ENCODE results near the gene RDH16. TPM values are rescaled to one million over a fixed set of nuclear protein-coding genes. Genes with fewer than 3 reads are reported as not detected.

Gene RDH16
- total and polyA plus RNA-seq, 2 experiments from 2014 or later = 0.52 to 0.66 TPM

DNA sequence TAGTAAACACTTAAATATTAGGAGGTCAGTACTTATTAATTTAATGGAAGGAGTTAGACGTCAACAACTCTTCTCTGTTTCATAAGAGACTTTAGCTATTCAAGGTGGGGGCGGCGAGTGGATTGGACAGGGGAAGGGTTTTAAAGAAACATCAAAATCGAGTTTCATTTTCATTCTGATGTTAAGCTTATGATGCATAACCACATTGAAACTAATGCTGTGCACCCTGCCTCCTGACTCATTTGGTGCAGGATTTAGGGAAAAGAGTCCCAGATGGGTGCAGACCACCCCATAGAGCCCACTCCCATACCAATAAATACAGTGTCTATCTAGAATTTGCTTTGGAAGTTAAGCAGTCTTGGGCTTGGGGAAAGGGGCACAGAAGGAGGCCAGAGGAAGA, 41.6 kb upstream of the RDH16 start:
- H3K36me3 Mint-ChIP-seq (ENCODE audit: low read depth) = peaks cover 54% of the 10 kb centered on the region
- H3K36me3 ChIP-seq (ENCODE audit: insufficient read depth) = peaks cover 18% of the 10 kb centered on the region
- H3K4me2 ChIP-seq = no peak overlapping the region
- DNase-seq (ENCODE audit: low spot score) = no peak
- peaks cover 39% of the 10 kb centered on the region for H3K79me2 ChIP-seq (replicated peaks; ENCODE audit: insufficient read depth)
- no peaks in the 10 kb centered on the region; the same call in 1 of the 2 replicates for H3K4me1 ChIP-seq (ENCODE audit: insufficient read depth)
- H3K27ac ChIP-seq (ENCODE audit: low read depth) = no peak overlapping the region
- H3K27me3 Mint-ChIP-seq (ENCODE audit: insufficient read depth, low read depth, poor library complexity) = peaks cover 10% of the 10 kb centered on the region
- H3K4me1 Mint-ChIP-seq = peaks cover 5% of the 10 kb centered on the region
- no peak overlapping the region for H3K27ac Mint-ChIP-seq
- no peaks in the 10 kb centered on the region for H3K9me3 Mint-ChIP-seq
- no peak overlapping the region for H3K4me3 ChIP-seq
- H2AFZ ChIP-seq = no peak overlapping the region
- ATAC-seq = no peak
- H3K4me3 Mint-ChIP-seq = no peak overlapping the region
- H4K20me1 ChIP-seq (replicated peaks; ENCODE audit: insufficient read depth) = peaks cover 18% of the 10 kb centered on the region
- H3K9me2 ChIP-seq (ENCODE audit: insufficient read depth) = no peaks in the 10 kb centered on the region
- H3F3A ChIP-seq (replicated peaks; ENCODE audit: low read depth) = no peaks in the 10 kb centered on the region
- no peaks in the 10 kb centered on the region for H3K27me3 ChIP-seq (ENCODE audit: insufficient read depth)
- TF ChIP-seq STAT1 (IDR thresholded peaks at IDR 0.05; ENCODE audit: unreplicated experiment) = no peak

DNA sequence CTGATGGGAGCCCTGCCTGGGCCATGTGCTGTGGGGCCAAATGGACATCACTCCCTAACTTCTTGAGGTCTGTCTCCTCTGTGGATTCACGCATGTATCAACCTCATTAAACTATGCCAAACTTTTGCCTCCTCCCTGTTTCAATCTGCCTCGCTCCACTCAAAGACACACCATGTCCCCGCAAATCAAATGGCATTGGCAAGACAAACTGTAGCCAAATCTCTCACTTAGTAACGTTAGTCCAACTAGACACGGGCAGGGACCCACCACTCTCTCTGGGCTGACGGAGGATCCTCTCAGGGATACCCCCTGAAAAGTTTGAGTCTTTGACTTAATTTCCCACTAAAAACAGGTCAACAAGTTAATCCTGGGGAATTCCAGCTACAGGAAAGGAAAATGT, 40.9 kb upstream of the RDH16 start:
- Histone ChIP-seq H4K20me1 (replicated peaks; ENCODE audit: insufficient read depth) (peaks cover 15% of the 10 kb centered on the region), H3K79me2 (replicated peaks; ENCODE audit: insufficient read depth) (peaks cover 33% of the 10 kb centered on the region), H3K27ac (ENCODE audit: low read depth) (no peak overlapping the region), H3K4me2 (no peak overlapping the region), H3K4me3 (no peak overlapping the region), H3K36me3 (ENCODE audit: insufficient read depth) (peaks cover 13% of the 10 kb centered on the region), H3K9me2 (ENCODE audit: insufficient read depth) (no peaks in the 10 kb centered on the region), H3F3A (replicated peaks; ENCODE audit: low read depth) (no peaks in the 10 kb centered on the region), H3K27me3 (ENCODE audit: insufficient read depth) (no peaks in the 10 kb centered on the region), H3K4me1 (ENCODE audit: insufficient read depth) (no peaks in the 10 kb centered on the region; the same call in 1 of the 2 replicates), H2AFZ (no peak overlapping the region)
- H3K9me3 Mint-ChIP-seq = no peaks in the 10 kb centered on the region
- TF ChIP-seq ZNF114 (CRISPR knock-in tag; IDR thresholded peaks at IDR 0.05) (no peak), ZNF331 (CRISPR knock-in tag; IDR thresholded peaks at IDR 0.05; ENCODE audit: low read depth) (no peak), EZH2phosphoT487 (IDR thresholded peaks at IDR 0.05; ENCODE audit: unreplicated experiment) (no peak), POLR2AphosphoS5 (IDR thresholded peaks at IDR 0.05; ENCODE audit: low read depth) (no peak)
- TF ChIP-seq, protein P1, sequence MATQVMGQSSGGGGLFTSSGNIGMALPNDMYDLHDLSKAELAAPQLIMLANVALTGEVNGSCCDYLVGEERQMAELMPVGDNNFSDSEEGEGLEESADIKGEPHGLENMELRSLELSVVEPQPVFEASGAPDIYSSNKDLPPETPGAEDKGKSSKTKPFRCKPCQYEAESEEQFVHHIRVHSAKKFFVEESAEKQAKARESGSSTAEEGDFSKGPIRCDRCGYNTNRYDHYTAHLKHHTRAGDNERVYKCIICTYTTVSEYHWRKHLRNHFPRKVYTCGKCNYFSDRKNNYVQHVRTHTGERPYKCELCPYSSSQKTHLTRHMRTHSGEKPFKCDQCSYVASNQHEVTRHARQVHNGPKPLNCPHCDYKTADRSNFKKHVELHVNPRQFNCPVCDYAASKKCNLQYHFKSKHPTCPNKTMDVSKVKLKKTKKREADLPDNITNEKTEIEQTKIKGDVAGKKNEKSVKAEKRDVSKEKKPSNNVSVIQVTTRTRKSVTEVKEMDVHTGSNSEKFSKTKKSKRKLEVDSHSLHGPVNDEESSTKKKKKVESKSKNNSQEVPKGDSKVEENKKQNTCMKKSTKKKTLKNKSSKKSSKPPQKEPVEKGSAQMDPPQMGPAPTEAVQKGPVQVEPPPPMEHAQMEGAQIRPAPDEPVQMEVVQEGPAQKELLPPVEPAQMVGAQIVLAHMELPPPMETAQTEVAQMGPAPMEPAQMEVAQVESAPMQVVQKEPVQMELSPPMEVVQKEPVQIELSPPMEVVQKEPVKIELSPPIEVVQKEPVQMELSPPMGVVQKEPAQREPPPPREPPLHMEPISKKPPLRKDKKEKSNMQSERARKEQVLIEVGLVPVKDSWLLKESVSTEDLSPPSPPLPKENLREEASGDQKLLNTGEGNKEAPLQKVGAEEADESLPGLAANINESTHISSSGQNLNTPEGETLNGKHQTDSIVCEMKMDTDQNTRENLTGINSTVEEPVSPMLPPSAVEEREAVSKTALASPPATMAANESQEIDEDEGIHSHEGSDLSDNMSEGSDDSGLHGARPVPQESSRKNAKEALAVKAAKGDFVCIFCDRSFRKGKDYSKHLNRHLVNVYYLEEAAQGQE (IDR thresholded peaks at IDR 0.05; ENCODE audit: unreplicated experiment) = no peak
- TF ChIP-seq, protein P2, sequence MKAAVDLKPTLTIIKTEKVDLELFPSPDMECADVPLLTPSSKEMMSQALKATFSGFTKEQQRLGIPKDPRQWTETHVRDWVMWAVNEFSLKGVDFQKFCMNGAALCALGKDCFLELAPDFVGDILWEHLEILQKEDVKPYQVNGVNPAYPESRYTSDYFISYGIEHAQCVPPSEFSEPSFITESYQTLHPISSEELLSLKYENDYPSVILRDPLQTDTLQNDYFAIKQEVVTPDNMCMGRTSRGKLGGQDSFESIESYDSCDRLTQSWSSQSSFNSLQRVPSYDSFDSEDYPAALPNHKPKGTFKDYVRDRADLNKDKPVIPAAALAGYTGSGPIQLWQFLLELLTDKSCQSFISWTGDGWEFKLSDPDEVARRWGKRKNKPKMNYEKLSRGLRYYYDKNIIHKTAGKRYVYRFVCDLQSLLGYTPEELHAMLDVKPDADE (IDR thresholded peaks at IDR 0.05) = no peak
- TF ChIP-seq, protein P3, sequence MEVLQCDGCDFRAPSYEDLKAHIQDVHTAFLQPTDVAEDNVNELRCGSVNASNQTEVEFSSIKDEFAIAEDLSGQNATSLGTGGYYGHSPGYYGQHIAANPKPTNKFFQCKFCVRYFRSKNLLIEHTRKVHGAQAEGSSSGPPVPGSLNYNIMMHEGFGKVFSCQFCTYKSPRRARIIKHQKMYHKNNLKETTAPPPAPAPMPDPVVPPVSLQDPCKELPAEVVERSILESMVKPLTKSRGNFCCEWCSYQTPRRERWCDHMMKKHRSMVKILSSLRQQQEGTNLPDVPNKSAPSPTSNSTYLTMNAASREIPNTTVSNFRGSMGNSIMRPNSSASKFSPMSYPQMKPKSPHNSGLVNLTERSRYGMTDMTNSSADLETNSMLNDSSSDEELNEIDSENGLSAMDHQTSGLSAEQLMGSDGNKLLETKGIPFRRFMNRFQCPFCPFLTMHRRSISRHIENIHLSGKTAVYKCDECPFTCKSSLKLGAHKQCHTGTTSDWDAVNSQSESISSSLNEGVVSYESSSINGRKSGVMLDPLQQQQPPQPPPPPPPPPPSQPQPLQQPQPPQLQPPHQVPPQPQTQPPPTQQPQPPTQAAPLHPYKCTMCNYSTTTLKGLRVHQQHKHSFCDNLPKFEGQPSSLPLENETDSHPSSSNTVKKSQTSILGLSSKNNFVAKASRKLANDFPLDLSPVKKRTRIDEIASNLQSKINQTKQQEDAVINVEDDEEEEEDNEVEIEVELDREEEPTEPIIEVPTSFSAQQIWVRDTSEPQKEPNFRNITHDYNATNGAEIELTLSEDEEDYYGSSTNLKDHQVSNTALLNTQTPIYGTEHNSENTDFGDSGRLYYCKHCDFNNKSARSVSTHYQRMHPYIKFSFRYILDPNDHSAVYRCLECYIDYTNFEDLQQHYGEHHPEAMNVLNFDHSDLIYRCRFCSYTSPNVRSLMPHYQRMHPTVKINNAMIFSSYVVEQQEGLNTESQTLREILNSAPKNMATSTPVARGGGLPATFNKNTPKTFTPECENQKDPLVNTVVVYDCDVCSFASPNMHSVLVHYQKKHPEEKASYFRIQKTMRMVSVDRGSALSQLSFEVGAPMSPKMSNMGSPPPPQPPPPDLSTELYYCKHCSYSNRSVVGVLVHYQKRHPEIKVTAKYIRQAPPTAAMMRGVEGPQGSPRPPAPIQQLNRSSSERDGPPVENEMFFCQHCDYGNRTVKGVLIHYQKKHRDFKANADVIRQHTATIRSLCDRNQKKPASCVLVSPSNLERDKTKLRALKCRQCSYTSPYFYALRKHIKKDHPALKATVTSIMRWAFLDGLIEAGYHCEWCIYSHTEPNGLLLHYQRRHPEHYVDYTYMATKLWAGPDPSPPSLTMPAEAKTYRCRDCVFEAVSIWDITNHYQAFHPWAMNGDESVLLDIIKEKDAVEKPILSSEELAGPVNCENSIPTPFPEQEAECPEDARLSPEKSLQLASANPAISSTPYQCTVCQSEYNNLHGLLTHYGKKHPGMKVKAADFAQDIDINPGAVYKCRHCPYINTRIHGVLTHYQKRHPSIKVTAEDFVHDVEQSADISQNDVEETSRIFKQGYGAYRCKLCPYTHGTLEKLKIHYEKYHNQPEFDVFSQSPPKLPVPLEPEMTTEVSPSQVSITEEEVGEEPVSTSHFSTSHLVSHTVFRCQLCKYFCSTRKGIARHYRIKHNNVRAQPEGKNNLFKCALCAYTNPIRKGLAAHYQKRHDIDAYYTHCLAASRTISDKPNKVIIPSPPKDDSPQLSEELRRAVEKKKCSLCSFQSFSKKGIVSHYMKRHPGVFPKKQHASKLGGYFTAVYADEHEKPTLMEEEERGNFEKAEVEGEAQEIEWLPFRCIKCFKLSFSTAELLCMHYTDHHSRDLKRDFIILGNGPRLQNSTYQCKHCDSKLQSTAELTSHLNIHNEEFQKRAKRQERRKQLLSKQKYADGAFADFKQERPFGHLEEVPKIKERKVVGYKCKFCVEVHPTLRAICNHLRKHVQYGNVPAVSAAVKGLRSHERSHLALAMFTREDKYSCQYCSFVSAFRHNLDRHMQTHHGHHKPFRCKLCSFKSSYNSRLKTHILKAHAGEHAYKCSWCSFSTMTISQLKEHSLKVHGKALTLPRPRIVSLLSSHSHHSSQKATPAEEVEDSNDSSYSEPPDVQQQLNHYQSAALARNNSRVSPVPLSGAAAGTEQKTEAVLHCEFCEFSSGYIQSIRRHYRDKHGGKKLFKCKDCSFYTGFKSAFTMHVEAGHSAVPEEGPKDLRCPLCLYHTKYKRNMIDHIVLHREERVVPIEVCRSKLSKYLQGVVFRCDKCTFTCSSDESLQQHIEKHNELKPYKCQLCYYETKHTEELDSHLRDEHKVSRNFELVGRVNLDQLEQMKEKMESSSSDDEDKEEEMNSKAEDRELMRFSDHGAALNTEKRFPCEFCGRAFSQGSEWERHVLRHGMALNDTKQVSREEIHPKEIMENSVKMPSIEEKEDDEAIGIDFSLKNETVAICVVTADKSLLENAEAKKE (CRISPR knock-in tag; IDR thresholded peaks at IDR 0.05) = no peak
- DNase-seq (ENCODE audit: low spot score) (no peak), ATAC-seq (no peak)
- peaks cover 8% of the 10 kb centered on the region for H3K27me3 Mint-ChIP-seq (ENCODE audit: insufficient read depth, low read depth, poor library complexity)
- H3K36me3 Mint-ChIP-seq (ENCODE audit: low read depth) = peaks cover 47% of the 10 kb centered on the region
- H3K4me1 Mint-ChIP-seq = peaks cover 5% of the 10 kb centered on the region
- no peak overlapping the region for H3K4me3 Mint-ChIP-seq
- H3K27ac Mint-ChIP-seq = no peak overlapping the region

Measured in GM23338 (cell line).